ENCODE results near the gene HHLA2.
"Not testable (repeated sequence)": the region's sequence is repeated elsewhere in the genome, so short reads cannot be mapped to it uniquely, and the experiment has no call there.

The HHLA2 gene, protein sequence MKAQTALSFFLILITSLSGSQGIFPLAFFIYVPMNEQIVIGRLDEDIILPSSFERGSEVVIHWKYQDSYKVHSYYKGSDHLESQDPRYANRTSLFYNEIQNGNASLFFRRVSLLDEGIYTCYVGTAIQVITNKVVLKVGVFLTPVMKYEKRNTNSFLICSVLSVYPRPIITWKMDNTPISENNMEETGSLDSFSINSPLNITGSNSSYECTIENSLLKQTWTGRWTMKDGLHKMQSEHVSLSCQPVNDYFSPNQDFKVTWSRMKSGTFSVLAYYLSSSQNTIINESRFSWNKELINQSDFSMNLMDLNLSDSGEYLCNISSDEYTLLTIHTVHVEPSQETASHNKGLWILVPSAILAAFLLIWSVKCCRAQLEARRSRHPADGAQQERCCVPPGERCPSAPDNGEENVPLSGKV

DNA sequence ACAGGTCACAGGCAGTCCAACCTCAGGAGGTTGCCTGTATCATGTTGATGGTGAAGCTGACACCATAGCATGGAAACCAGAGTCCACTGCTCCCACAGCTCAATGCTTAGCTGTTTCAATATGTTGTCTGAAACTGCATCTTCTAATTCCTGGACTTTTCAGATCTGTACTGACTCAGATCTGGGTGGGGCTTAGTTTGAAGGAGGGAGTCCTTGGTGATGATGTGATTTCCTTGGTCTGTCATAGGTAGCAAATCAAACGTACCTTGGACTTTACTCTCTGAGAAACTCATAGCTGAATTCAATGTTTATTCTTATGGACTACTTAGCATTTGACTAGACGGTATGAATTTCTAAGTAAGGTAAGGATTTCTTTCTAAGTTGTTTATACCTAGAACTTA, at the start of gene HHLA2:
Gene HHLA2 (plus strand): TSS at position 310 of the 400 bp plus-strand sequence. CDS start 55,266 bp downstream, outside the sequence.
- no peak for DNase-seq (ENCODE audit: low read depth in 2 of 2)

- no peak for DNase-seq (ENCODE audit: low read depth in 2 of 2)
Measured at GRCh38 chr3:108250626-108251025, 45.7 kb upstream of the HHLA2 start.

DNA sequence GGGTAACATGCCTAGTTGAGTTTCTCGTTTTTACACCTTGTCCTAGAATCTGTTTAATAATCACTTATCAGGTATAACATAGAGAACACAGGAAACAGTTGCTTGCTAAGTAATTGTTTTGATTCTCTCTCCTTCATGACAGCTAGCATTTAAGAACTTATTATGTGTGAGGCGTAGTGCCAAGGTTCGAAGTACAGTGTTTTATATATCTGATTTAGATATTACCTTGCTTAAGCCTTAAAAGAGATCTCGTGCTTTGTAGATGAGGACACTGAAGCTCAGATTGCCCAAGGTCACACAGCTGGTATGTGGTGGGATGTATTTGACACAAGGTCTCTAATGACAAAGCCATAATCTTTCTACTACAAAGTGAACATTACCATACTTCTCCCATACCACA, 45.1 kb upstream of the HHLA2 start:
- no peak for DNase-seq (ENCODE audit: low read depth in 2 of 2)

DNA sequence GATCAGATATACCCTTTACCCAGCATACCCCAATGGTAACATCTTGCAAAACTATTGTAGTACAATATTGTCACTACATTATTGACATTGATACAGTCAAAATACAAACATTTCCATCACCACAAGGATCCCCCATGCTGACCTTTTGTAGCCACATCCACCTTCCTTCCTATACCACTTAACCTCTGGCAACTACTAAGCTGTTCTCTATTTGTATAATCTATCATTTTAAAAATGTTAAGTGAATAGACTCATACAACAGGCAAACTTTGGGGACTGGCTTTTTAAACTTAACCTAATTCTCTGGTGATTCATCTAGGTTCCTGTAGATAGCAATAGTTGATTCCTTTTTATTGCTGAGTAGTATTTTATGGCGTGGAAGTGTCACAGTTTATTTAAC, 44.5 kb upstream of the HHLA2 start:
- DNase-seq (ENCODE audit: low read depth in 2 of 2): no peak

DNA sequence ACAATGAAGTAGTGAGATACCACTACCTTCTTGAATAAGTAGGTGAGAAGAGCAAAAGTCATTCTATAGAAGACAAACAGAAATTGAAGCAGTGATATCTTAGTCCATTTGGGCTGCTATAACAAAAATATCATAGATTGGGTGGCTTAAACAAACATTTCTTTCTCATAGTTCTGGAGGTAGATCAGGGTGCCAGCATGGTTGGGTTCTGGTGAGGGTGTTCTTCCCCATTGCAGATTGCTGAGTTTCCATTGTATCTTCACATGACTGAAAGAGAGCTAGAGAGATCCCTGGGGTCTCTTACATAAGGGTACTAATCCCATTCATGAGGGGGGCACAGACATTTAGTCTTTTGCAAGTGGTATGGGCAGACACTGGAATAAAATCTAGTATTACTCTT, 41.2 kb upstream of the HHLA2 start:
- no peak for DNase-seq (ENCODE audit: low read depth in 2 of 2)

DNA sequence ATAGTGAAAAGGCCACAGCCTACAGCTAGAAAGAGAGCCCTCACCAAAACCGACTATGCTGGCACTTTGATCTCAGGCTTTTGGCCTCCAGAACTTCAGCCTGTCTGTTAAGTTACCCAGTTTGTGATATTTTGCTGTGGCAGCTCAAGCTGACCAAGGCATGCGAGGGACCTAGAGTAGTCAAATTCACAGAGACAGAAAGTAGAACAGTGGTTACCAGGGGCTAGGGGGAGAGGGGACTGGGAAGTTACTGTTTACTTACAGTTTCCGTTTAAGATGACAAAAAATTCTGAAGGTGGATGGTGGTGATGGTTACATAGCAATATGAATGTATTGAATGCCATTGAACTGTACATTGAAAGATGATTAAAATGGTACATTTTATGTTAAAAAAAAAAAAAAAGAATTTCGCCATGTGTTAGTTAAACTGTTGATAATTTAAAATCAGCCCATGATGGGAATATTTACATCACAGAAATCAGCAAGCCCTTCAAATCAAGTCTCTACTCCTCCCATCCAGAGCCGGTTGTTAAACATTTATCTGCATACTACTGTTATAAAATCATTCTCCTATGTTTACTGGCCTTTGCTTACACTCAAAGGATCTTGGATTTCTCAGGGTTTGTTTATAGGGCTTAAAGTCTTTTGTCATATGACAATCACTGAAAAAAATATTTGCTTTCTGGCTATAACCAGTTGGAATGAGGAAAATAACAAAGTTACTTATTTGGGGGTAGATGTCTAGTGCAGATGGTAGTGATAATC, 31.6 kb upstream of the HHLA2 start:
- not testable (repeated sequence) for DNase-seq (ENCODE audit: low read depth in 2 of 2)

DNA sequence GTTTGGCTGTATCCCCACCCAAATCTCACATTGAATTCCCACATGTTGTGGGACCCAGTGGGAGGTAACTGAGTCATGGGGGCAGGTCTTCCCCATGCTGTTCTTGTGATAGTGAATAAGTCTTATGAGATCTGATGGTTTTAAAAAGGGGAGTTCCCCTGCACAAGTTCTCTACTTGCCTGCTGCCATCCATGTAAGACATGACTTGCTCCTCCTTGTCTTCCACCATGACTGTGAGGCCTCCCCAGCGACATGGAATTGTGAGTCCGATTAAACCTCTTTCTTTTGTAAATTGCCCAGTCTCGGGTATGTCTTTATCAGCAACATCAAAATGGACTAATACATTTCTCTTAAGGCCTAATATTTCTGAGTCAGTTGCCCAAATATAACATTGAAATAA, 28.1 kb upstream of the HHLA2 start:
- DNase-seq (ENCODE audit: low read depth in 2 of 2): not testable (repeated sequence)

DNA sequence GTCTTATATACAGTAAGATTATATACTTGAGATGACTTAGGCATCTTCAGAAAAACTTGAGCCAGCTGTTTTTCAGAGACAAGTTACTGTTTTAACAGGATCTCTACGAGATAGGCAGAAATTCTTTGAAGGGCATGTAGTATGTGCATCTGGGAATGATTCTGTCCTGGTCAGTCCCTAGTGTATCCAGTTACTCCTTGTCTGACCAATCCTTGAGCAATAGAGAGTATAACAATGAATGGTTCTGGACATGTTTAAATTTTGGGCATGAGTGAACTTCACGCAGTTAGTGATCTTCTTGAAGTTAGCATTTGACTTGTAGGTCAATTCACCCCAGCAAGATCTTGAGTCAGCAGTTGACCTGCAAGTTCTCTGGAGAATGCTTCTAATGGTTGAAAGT, 24.7 kb upstream of the HHLA2 start:
- DNase-seq (ENCODE audit: low read depth in 2 of 2): no peak

GRCh38 chr3:108279066-108279465, 17.3 kb upstream of the HHLA2 start:
- DNase-seq (ENCODE audit: low read depth in 2 of 2): not testable (repeated sequence)

DNA sequence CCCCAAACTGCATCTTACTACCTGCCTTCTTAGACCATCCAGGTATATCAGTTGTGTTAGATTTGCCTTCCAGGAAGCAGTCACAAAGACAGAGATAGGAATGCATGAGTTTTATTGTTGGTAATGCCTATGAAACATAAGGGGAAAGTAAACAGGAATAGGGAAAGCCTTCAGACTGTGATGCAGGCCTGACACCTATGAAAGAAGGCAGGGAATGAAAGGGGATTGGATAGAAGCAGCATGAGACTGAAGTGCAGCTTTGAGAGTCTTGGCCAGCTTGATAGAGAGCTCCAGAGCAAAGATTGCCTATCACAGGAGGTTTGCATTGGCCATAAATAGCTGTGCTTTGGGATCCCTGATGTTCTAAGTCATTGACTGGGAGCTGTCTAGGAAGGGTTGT, 15.9 kb upstream of the HHLA2 start:
- no peak for DNase-seq (ENCODE audit: low read depth in 2 of 2)

DNA sequence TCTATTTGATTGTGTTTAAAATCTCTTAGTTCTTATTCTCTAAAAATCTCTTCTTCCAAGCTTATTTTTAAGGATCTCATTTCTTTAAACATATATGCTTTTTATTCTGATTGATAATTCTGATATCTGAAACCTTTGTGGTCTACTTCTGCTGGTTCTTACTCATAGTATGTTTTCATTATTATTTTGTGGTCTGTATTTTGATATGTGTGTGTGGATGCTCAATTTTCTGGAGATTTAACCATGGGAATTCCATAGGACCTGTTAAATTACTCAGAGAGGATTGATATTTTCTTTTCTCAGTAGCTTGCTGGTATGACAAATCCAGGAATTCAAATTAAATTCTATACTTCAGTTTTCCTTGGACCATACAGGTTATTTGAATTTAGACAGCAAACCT, 14.7 kb upstream of the HHLA2 start:
- DNase-seq (ENCODE audit: low read depth in 2 of 2): no peak

GRCh38 chr3:108283006-108283405, 13.3 kb upstream of the HHLA2 start:
- no peak for DNase-seq (ENCODE audit: low read depth in 2 of 2)

DNA sequence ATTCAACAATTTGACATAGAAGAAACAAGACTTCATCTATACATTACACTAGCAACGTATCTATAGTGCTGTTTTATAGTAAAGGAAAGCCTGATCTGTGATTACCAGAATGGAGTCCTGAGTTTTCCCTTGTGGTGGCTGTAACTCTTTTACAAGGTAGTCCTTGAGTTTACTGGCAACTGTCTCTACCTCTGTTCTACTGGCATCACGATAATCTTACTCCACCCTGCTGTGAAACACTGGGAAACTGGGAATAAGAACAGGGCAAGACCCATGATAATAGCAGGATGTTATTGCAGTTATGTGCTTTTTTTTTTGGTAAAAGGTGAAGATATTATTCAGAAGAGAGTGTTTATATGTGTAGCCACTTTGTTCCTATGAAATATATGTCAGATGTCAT, 12.4 kb upstream of the HHLA2 start:
- no peak for DNase-seq (ENCODE audit: low read depth in 2 of 2)

DNA sequence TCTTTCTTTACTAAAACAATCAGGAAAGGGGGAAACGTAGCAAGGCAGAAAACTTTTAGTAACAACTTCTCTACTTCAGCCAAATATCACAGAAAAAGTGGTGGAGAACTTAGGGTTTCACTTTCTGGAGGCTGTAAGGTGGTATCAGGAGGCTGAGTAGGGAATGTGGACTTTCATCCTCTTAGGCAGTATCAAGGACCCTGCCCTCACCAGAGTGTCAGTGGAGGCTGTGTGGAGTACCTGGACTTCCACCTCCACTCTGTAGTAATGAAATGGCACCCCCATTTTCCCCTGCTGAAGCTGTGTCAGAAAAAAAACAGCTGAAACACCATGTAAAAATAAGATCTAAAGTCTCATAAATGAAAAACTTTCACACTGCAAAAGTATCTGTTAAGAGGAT, 11.2 kb upstream of the HHLA2 start:
- no peak for DNase-seq (ENCODE audit: low read depth in 2 of 2)

- no peak for DNase-seq (ENCODE audit: low read depth in 2 of 2)
Measured at GRCh38 chr3:108287146-108287545, 9.2 kb upstream of the HHLA2 start.

GRCh38 chr3:108288193-108288592, 8.2 kb upstream of the HHLA2 start:
- not testable (repeated sequence) for DNase-seq (ENCODE audit: low read depth in 2 of 2)

- no peak for DNase-seq (ENCODE audit: low read depth in 2 of 2)
Measured at GRCh38 chr3:108289159-108289558, 7.2 kb upstream of the HHLA2 start.

- DNase-seq (ENCODE audit: low read depth in 2 of 2): no peak
Measured at GRCh38 chr3:108292450-108292849, 3.9 kb upstream of the HHLA2 start.

DNA sequence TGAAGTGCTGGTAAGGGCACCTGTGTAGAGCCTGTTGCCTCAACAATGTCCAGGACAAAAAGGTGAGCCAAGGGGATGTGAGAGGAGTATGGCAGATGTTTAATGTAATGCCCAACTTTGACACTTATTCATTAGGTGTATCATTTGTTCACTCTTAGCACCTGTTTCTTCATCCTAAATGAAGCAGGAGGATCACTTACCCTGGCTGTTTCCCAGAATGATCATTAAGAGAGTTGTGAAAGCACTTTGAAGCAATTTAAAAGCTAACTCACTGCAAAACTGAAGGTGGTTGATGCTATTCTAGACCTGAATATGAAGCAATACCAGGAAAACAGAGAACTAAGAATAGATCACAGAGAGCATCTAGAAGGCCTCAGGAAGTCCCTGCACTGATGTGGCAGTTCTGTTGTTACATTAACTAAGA, 3.4 kb upstream of the HHLA2 start:
- no peak for DNase-seq (ENCODE audit: low read depth in 2 of 2)

- no peak for DNase-seq (ENCODE audit: low read depth in 2 of 2)
Measured at GRCh38 chr3:108293858-108294257, 2.5 kb upstream of the HHLA2 start.

GRCh38 chr3:108295421-108296175, 750 bp upstream of the HHLA2 start:
- DNase-seq (ENCODE audit: low read depth in 2 of 2): no peak

DNA sequence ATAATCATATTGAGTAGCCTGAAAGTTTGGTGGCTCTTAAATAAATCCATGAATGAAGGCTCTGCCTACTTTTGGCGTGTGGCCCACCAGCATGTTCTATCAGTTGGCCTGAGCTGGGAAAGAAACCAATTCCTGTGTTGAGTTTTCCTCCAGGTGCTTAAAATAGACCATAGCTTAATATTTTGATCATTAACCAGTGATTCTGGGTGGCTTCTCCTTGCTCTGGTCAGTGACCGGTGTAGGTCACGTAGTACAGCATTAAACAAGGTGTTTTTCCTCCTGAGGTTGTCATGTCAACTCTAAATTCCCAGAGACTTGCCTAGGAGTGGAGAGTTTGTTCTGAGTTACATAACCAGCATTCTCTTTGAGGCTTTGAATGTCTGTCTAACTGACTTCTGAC, 1.3 kb downstream of the HHLA2 start:
- DNase-seq (ENCODE audit: low read depth in 2 of 2): no peak

Data from stimulated activated CD8-positive, alpha-beta memory T cell treated with anti-CD3 and anti-CD28 coated beads, Interleukin-15, amount 100 ng/mL, for 4 hours (primary cell).